ENCODE results near the gene ARID5B.

Gene ARID5B

GRCh38 chr10:62029401-62029800 is 127.9 kb downstream of the ARID5B start:
- no peak for DNase-seq (ENCODE audit: low spot score)
- Histone ChIP-seq H2AFZ (ENCODE audit: low read length) (no peak overlapping the region), H3K14ac (ENCODE audit: low read length) (no peak overlapping the region), H3K79me1 (ENCODE audit: low read depth, low read length) (no peaks in the 10 kb centered on the region), H4K8ac (ENCODE audit: low read depth, low read length) (no peak overlapping the region), H3K9ac (ENCODE audit: low read depth, low read length, poor library complexity) (no peak overlapping the region), H3K4me3 (ENCODE audit: low read length in 2 of 2) (no peak overlapping the region), H3K23ac (ENCODE audit: low read depth, low read length, poor library complexity) (no peak overlapping the region), H3K9me3 (replicated peaks in 1 of 2; ENCODE audit: control insufficient read depth in 2 of 2, insufficient read depth in 1 of 2, low read depth in 1 of 2, low read length in 2 of 2) (no peaks in the 10 kb centered on the region), H2BK15ac (ENCODE audit: low read length) (no peak overlapping the region), H3K36me3 (replicated peaks in 1 of 2; ENCODE audit: control insufficient read depth in 2 of 2, insufficient read depth in 2 of 2, low read length in 2 of 2) (no peaks in the 10 kb centered on the region), H4K91ac (ENCODE audit: low read depth, low read length, poor library complexity) (no peak overlapping the region), H3K4me2 (ENCODE audit: insufficient read depth, low read length, poor library complexity, severe bottlenecking) (no peak overlapping the region), H2BK12ac (ENCODE audit: low read length) (no peak overlapping the region), H3K27ac (replicated peaks; ENCODE audit: low read length) (no peak overlapping the region), H3K27me3 (ENCODE audit: control insufficient read depth in 3 of 3, insufficient read depth in 3 of 3, low read depth in 1 of 3, low read length in 3 of 3) (no peaks in the 10 kb centered on the region), H2AK5ac (ENCODE audit: low read depth, low read length) (no peak overlapping the region), H2BK5ac (ENCODE audit: low read length) (no peak overlapping the region), H3K4me1 (ENCODE audit: control insufficient read depth in 2 of 2, insufficient read depth in 1 of 2, low read depth in 1 of 2, low read length in 2 of 2) (no peaks in the 10 kb centered on the region), H3K18ac (ENCODE audit: low read length) (no peak overlapping the region), H3K4ac (ENCODE audit: low read length) (no peak overlapping the region), H2BK120ac (ENCODE audit: low read depth, low read length) (no peak overlapping the region)
- WGBS, 2 donors (ENCODE audit: extremely low coverage in 2 of 2, insufficient read length in 2 of 2, insufficient replicate concordance in 1 of 2) = no CpG with 5 or more reads among the region's 2 CpGs

GRCh38 chr10:62031507-62031906 is 130.0 kb downstream of the ARID5B start:
- no peak overlapping the region for H4K91ac ChIP-seq (ENCODE audit: low read depth, low read length, poor library complexity)
- no peak overlapping the region for H4K8ac ChIP-seq (ENCODE audit: low read depth, low read length)
- no peak overlapping the region for H2BK12ac ChIP-seq (ENCODE audit: low read length)
- H3K79me1 ChIP-seq (ENCODE audit: low read depth, low read length) = no peaks in the 10 kb centered on the region
- no peak overlapping the region for H3K4ac ChIP-seq (ENCODE audit: low read length)
- no peak overlapping the region for H2BK120ac ChIP-seq (ENCODE audit: low read depth, low read length)
- no peak overlapping the region for H3K18ac ChIP-seq (ENCODE audit: low read length)
- H3K36me3 ChIP-seq (replicated peaks in 1 of 2; ENCODE audit: control insufficient read depth in 2 of 2, insufficient read depth in 2 of 2, low read length in 2 of 2) = no peaks in the 10 kb centered on the region
- H2AK5ac ChIP-seq (ENCODE audit: low read depth, low read length) = no peak overlapping the region
- no peak overlapping the region for H2BK15ac ChIP-seq (ENCODE audit: low read length)
- H3K23ac ChIP-seq (ENCODE audit: low read depth, low read length, poor library complexity) = no peak overlapping the region
- no peak for DNase-seq (ENCODE audit: low spot score)
- H3K27ac ChIP-seq (replicated peaks; ENCODE audit: low read length) = no peak overlapping the region
- peaks cover 0 to 5% of the 10 kb centered on the region in 2 donors for H3K4me1 ChIP-seq (ENCODE audit: control insufficient read depth in 2 of 2, insufficient read depth in 1 of 2, low read depth in 1 of 2, low read length in 2 of 2)
- H3K4me2 ChIP-seq (ENCODE audit: insufficient read depth, low read length, poor library complexity, severe bottlenecking) = no peak overlapping the region
- H3K4me3 ChIP-seq (ENCODE audit: low read length in 2 of 2) = no peak overlapping the region
- no peaks in the 10 kb centered on the region for H3K9me3 ChIP-seq (replicated peaks in 1 of 2; ENCODE audit: control insufficient read depth in 2 of 2, insufficient read depth in 1 of 2, low read depth in 1 of 2, low read length in 2 of 2)
- no peak overlapping the region for H2BK5ac ChIP-seq (ENCODE audit: low read length)
- WGBS, 2 donors (ENCODE audit: extremely low coverage in 2 of 2, insufficient read length in 2 of 2, insufficient replicate concordance in 1 of 2) = no CpG with 5 or more reads among the region's 2 CpGs
- H3K27me3 ChIP-seq (ENCODE audit: control insufficient read depth in 3 of 3, insufficient read depth in 3 of 3, low read depth in 1 of 3, low read length in 3 of 3) = no peaks in the 10 kb centered on the region
- no peak overlapping the region for H3K9ac ChIP-seq (ENCODE audit: low read depth, low read length, poor library complexity)
- H3K14ac ChIP-seq (ENCODE audit: low read length) = no peak overlapping the region
- no peak overlapping the region for H2AFZ ChIP-seq (ENCODE audit: low read length)

DNA sequence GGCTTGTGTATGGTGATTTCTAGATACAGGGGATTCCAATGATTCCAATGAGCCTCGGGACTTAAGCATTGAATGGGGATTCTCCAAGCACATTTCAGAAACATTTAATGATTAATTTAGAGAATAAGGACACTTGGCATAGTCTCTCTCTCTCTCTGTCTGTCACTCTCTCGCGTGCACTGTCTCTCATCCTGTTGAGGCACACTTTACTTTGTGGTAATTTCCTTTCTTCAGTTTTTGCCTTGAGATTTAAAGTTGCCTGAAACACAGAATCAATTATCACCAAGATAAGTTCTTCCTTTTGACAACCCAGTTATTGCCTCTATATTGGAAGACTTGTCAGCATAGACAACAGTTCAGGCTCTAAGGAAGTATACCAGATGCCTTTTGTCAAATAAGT is 131.6 kb downstream of the ARID5B start:
- Histone ChIP-seq H2BK5ac (ENCODE audit: low read length) (no peak overlapping the region), H3K27me3 (ENCODE audit: control insufficient read depth in 3 of 3, insufficient read depth in 3 of 3, low read depth in 1 of 3, low read length in 3 of 3) (no peaks in the 10 kb centered on the region), H3K27ac (replicated peaks; ENCODE audit: low read length) (no peak overlapping the region), H2BK120ac (ENCODE audit: low read depth, low read length) (no peak overlapping the region), H3K4me1 (ENCODE audit: control insufficient read depth in 2 of 2, insufficient read depth in 1 of 2, low read depth in 1 of 2, low read length in 2 of 2) (peaks cover 7 to 8% of the 10 kb centered on the region in 2 donors), H3K4ac (ENCODE audit: low read length) (no peak overlapping the region), H2BK12ac (ENCODE audit: low read length) (no peak overlapping the region), H2AK5ac (ENCODE audit: low read depth, low read length) (no peak overlapping the region), H3K14ac (ENCODE audit: low read length) (no peak overlapping the region), H3K36me3 (replicated peaks in 1 of 2; ENCODE audit: control insufficient read depth in 2 of 2, insufficient read depth in 2 of 2, low read length in 2 of 2) (no peaks in the 10 kb centered on the region), H2BK15ac (ENCODE audit: low read length) (no peak overlapping the region), H3K9me3 (replicated peaks in 1 of 2; ENCODE audit: control insufficient read depth in 2 of 2, insufficient read depth in 1 of 2, low read depth in 1 of 2, low read length in 2 of 2) (no peaks in the 10 kb centered on the region), H3K4me3 (ENCODE audit: low read length in 2 of 2) (no peak overlapping the region), H4K91ac (ENCODE audit: low read depth, low read length, poor library complexity) (no peak overlapping the region), H3K79me1 (ENCODE audit: low read depth, low read length) (no peaks in the 10 kb centered on the region), H3K4me2 (ENCODE audit: insufficient read depth, low read length, poor library complexity, severe bottlenecking) (no peak overlapping the region), H4K8ac (ENCODE audit: low read depth, low read length) (no peak overlapping the region), H3K9ac (ENCODE audit: low read depth, low read length, poor library complexity) (no peak overlapping the region), H3K23ac (ENCODE audit: low read depth, low read length, poor library complexity) (no peak overlapping the region), H3K18ac (ENCODE audit: low read length) (no peak overlapping the region), H2AFZ (ENCODE audit: low read length) (no peak overlapping the region)
- no CpG with 5 or more reads among the region's 3 CpGs for WGBS, 2 donors (ENCODE audit: extremely low coverage in 2 of 2, insufficient read length in 2 of 2, insufficient replicate concordance in 1 of 2)
- no peak for DNase-seq (ENCODE audit: low spot score)

DNA sequence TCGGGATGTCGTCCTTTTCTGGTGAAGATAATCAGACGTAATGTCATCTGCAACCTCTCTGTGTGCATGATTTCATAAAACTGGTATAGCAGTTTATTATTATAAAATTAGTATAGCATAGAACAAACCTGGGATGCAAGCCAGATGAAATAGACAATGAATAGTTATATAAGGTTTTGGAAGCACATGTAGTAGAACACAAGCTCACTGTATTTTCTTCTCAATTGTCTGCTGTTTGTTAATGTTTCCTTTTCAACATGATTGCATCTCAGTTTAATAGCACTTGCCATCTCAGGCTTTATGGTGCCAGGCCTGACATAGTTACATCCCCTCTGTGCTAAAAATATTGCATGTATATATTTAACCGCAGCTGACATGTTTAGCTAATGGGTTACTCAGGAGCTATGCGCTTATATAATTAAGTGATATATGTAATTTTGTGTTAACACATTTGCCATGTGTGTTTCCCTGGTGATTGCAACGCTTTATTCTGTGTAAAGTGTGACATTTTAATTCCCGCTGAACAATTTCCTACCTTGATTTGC is 132.7 kb downstream of the ARID5B start:
- H3K4ac ChIP-seq (ENCODE audit: low read length) = no peak overlapping the region
- H3K36me3 ChIP-seq (replicated peaks in 1 of 2; ENCODE audit: control insufficient read depth in 2 of 2, insufficient read depth in 2 of 2, low read length in 2 of 2) = no peaks in the 10 kb centered on the region
- H4K8ac ChIP-seq (ENCODE audit: low read depth, low read length) = no peak overlapping the region
- no peak overlapping the region for H3K4me2 ChIP-seq (ENCODE audit: insufficient read depth, low read length, poor library complexity, severe bottlenecking)
- H4K91ac ChIP-seq (ENCODE audit: low read depth, low read length, poor library complexity) = no peak overlapping the region
- H2BK5ac ChIP-seq (ENCODE audit: low read length) = no peak overlapping the region
- no peaks in the 10 kb centered on the region for H3K79me1 ChIP-seq (ENCODE audit: low read depth, low read length)
- no peak overlapping the region for H3K23ac ChIP-seq (ENCODE audit: low read depth, low read length, poor library complexity)
- no peak overlapping the region for H3K4me3 ChIP-seq (ENCODE audit: low read length in 2 of 2)
- H2AFZ ChIP-seq (ENCODE audit: low read length) = no peak overlapping the region
- no peak overlapping the region for H2BK15ac ChIP-seq (ENCODE audit: low read length)
- no peak overlapping the region for H3K9ac ChIP-seq (ENCODE audit: low read depth, low read length, poor library complexity)
- H2AK5ac ChIP-seq (ENCODE audit: low read depth, low read length) = no peak overlapping the region
- H3K27me3 ChIP-seq (ENCODE audit: control insufficient read depth in 3 of 3, insufficient read depth in 3 of 3, low read depth in 1 of 3, low read length in 3 of 3) = no peaks in the 10 kb centered on the region
- no peaks in the 10 kb centered on the region for H3K9me3 ChIP-seq (replicated peaks in 1 of 2; ENCODE audit: control insufficient read depth in 2 of 2, insufficient read depth in 1 of 2, low read depth in 1 of 2, low read length in 2 of 2)
- H3K4me1 ChIP-seq (ENCODE audit: control insufficient read depth in 2 of 2, insufficient read depth in 1 of 2, low read depth in 1 of 2, low read length in 2 of 2) = peaks cover 7 to 11% of the 10 kb centered on the region in 2 donors
- H2BK12ac ChIP-seq (ENCODE audit: low read length) = no peak overlapping the region
- H2BK120ac ChIP-seq (ENCODE audit: low read depth, low read length) = no peak overlapping the region
- WGBS, 2 donors (ENCODE audit: extremely low coverage in 2 of 2, insufficient read length in 2 of 2, insufficient replicate concordance in 1 of 2) = no CpG with 5 or more reads among the region's 7 CpGs
- no peak overlapping the region for H3K18ac ChIP-seq (ENCODE audit: low read length)
- no peak overlapping the region for H3K14ac ChIP-seq (ENCODE audit: low read length)
- DNase-seq (ENCODE audit: low spot score) = no peak
- no peak overlapping the region for H3K27ac ChIP-seq (replicated peaks; ENCODE audit: low read length)
